Naive thymus-derived CD8-positive, alpha-beta T cell (primary cell): ENCODE measurements around the gene RASA2. TPM values are rescaled to one million over a fixed set of nuclear protein-coding genes. Genes with fewer than 3 reads are reported as not detected.
"Not testable (repeated sequence)": the region's sequence is repeated elsewhere in the genome, so short reads cannot be mapped to it uniquely, and the experiment has no call there.

Experiments
- ATAC-seq, 2 donors: fragments of 150-1000 bp; cut with Tn5 transposase in 1 of 2; sonication (Bioruptor Pico), chemical (Tn5 transposase) in 1 of 2; 1 replicate in 1 of 2; 2 replicates in 1 of 2; pipeline ENCODE4 v1.10.0; 2021; ENCODE audit warnings: mild to moderate bottlenecking in 2 of 2, moderate library complexity in 2 of 2
- POLR2A ChIA-PET: fragments of 350-600 bp; sonication (Branson Sonifier 250); formaldehyde crosslinking; loops from one replicate; lab custom pipeline; 2021; ENCODE audit warnings: antibody characterized with exemption; lab: Charles Lee
- DNase-seq, 10 donors: peaks; one replicate each; pipeline versions ENCODE4 v3.0.0 to v3.0.0-alpha.2; 2020 to 2022
- H3K27ac Mint-ChIP-seq, 10 donors: one replicate each; pipeline ENCODE4 v1.8.0; 2020 to 2022; ENCODE audit warnings: mild to moderate bottlenecking in 10 of 10, mixed read lengths in 10 of 10, moderate library complexity in 4 of 10, inconsistent platforms in 1 of 10
- H3K27me3 Mint-ChIP-seq, 5 donors: one replicate each; pipeline ENCODE4 v1.8.0; 2021 to 2022; ENCODE audit warnings: mixed read lengths in 5 of 5
- H3K36me3 Mint-ChIP-seq, 3 donors: one replicate each; pipeline ENCODE4 v1.8.0; 2020 to 2022; ENCODE audit warnings: mixed read lengths in 3 of 3, mild to moderate bottlenecking in 2 of 3, inconsistent platforms in 1 of 3
- H3K4me1 Mint-ChIP-seq, 4 donors: one replicate each; pipeline ENCODE4 v1.8.0; 2021 to 2022; ENCODE audit warnings: mixed read lengths in 4 of 4
- H3K4me3 Mint-ChIP-seq, 10 donors: one replicate each; pipeline ENCODE4 v1.8.0; 2020 to 2022; ENCODE audit warnings: mild to moderate bottlenecking in 10 of 10, mixed read lengths in 10 of 10, moderate library complexity in 6 of 10, inconsistent platforms in 1 of 10
- H3K9me3 Mint-ChIP-seq, 9 donors: one replicate each; pipeline ENCODE4 v1.8.0; 2020 to 2022; ENCODE audit warnings: mixed read lengths in 9 of 9, mild to moderate bottlenecking in 3 of 9, inconsistent platforms in 1 of 9, moderate library complexity in 1 of 9
- polyA plus RNA-seq, 3 donors: library from polyadenylated mRNA; unstranded; fragments of 300-500 nt; fragmentation: Illumina TruSeq; gene quantifications; one replicate each; pipeline ENCODE4 v1.2.3, GENCODE V29; 2021
- total RNA-seq, 8 experiments: library from RNA in 2 of 8; stranded (reverse) in 2 of 8; gene quantifications; one replicate each; pipeline ENCODE4 v1.2.3 and lab custom pipeline; 2021 to 2026

The RASA2 gene
- total and polyA plus RNA-seq, 5 experiments from 2014 or later = 55.0 to 124 (median 66.8) TPM

- peaks cover 0 to 9% (median 7%) of the 10 kb centered on the region in 3 donors for H3K36me3 Mint-ChIP-seq
- ATAC-seq (no peak), DNase-seq (no peak)
- no peaks in the 10 kb centered on the region for H3K27me3 Mint-ChIP-seq
- H3K4me3 Mint-ChIP-seq = peak overlapping the region in 2 of 10 donors; percentile 74 to 90
- no peaks in the 10 kb centered on the region for H3K9me3 Mint-ChIP-seq
- H3K4me1 Mint-ChIP-seq = peaks cover 23 to 52% (median 49%) of the 10 kb centered on the region in 4 donors
- H3K27ac Mint-ChIP-seq = peak overlapping the region in 5 of 10 donors; percentile 20 to 97 (median 94)
- POLR2A ChIA-PET = interaction anchor here (0.5 to 4.0 kb wide), 3 partner anchors 14 to 68 kb away, joined by 4 to 42 read pairs (median 4); no protein-coding TSS in a partner anchor
Observed at GRCh38 chr3:141484701-141485287, 2.0 kb upstream of the RASA2 start.

DNA sequence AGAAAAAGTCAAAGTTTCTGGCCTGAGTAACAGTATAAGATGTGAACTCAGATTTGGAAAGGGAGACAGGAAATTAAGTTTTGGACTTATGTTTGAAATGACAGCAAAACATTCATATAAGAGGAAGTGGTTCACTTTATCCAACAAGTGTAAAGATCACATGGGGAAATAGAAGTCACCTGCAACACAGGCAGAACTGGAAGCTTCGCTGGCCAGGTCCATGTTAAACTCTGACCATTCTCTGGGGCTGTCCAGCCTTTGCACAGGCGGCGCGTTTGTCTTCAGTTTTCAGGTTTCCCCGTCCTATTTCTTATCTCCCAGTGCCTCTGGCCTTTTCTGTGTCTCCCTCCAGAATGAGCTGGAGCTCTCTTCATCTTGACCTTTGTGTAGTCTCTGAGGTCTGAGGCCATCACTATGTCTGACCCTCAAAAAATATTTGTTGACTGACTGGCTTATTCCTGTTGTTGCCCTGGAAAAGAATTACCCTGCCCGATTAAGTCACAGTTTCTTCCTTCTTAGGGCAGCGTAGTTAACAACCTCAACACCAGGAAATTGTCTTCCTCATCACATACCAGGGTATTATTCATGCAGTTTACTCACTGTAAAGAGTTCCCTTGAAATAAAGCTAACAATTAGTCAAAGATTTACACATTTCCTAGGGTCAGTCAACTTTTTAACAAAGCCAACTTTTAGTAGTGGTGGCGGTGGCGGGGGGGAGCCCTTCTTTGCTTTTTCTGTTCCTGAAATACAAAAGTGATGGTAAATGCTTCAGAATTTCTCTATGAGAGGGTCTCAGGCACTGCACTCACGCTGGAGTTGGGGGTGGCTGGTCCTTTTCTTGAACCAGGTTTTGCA is 959 bp upstream of the RASA2 start:
- ATAC-seq (no peak), DNase-seq (peak in 1 of 10 donors; percentile 32)
- Mint-ChIP-seq H3K36me3 (peaks cover 4 to 17% (median 7%) of the 10 kb centered on the region in 3 donors), H3K27ac (peak overlapping the region; percentile 44 to 97 (median 94)), H3K4me1 (peaks cover 30 to 63% (median 59%) of the 10 kb centered on the region in 4 donors), H3K9me3 (no peaks in the 10 kb centered on the region), H3K27me3 (no peaks in the 10 kb centered on the region), H3K4me3 (peak overlapping the region; percentile 74 to 92 (median 90))
- POLR2A ChIA-PET = interaction anchor here (0.5 to 4.4 kb wide), 12 partner anchors 8 to 375 kb away, joined by 3 to 113 read pairs (median 9); no protein-coding TSS in a partner anchor

DNA sequence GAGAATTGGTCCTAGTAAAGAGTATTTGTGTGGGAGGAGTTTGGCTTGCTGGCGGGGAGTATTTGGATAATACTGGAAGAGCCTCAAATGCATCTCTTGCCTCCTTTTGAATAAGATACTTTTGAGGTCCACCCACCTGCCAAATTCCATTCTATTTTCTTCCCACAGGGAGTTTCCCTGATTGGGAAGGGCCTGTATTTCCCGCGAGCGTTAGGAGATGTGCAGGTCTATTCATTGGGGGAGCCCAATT is 406 bp upstream of the RASA2 start:
- ATAC-seq (no peak), DNase-seq (no peak)
- H3K4me1 Mint-ChIP-seq = peaks cover 34 to 68% (median 65%) of the 10 kb centered on the region in 4 donors
- H3K9me3 Mint-ChIP-seq = no peaks in the 10 kb centered on the region
- H3K4me3 Mint-ChIP-seq = peak overlapping the region; percentile 74 to 92 (median 90)
- no peaks in the 10 kb centered on the region for H3K27me3 Mint-ChIP-seq
- peaks cover 4 to 17% (median 7%) of the 10 kb centered on the region in 3 donors for H3K36me3 Mint-ChIP-seq
- POLR2A ChIA-PET = interaction anchor here (1.1 to 4.4 kb wide), 13 partner anchors 9 to 179 kb away, joined by 3 to 113 read pairs (median 13); no protein-coding TSS in a partner anchor
- H3K27ac Mint-ChIP-seq = peak overlapping the region; percentile 44 to 97 (median 94)

DNA sequence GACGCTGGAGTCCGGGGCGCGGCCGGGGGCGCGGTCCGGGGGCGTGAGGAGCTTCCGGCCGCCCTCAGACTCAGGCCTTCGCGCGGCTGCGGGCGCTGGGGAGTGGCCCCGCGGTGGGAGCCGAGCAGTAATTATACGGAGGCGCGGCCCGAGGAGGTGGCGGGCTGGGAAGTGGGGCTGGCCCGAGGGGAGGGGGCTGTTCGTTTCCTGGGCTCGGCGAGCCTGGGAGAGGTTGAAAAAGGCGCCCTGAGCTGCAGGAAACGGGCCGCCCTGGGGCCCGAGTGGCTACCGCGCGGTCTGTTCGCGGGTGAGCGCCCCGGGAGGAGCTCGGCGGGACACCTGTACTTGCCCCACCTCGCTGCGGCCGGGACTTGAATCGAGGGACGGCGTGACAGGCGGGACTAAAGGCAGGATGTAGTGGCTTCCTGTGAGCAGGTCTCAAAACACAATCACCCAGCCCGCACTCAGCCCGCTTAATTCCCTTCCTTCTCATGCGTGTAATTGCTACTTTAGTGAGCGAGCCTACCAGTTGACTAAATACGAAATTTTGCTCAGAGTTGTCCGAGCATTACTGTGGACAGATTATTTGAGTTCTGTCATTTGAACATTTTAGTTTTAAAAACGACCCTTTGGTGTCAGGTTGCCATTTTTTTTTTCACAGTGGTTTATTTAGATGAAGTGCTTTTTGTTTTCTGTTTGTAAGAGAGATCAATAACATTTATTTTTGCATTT is 860 bp downstream of the RASA2 start:
- ATAC-seq (peak; percentile 68 to 77), DNase-seq (peak; percentile 68 to 94 (median 84))
- H3K27ac Mint-ChIP-seq = peak overlapping the region; percentile 86 to 97 (median 96)
- POLR2A ChIA-PET = interaction anchor here (0.5 to 4.4 kb wide), 33 partner anchors 9 to 389 kb away, joined by 3 to 113 read pairs (median 5); partner anchors contain the start of genes ATP1B3, PXYLP1 and RNF7
- no peaks in the 10 kb centered on the region for H3K9me3 Mint-ChIP-seq
- H3K4me1 Mint-ChIP-seq = peaks cover 37 to 81% (median 77%) of the 10 kb centered on the region in 4 donors
- peaks cover 4 to 20% (median 7%) of the 10 kb centered on the region in 3 donors for H3K36me3 Mint-ChIP-seq
- peak overlapping the region; percentile 86 to 97 (median 92) for H3K4me3 Mint-ChIP-seq
- no peaks in the 10 kb centered on the region for H3K27me3 Mint-ChIP-seq

DNA sequence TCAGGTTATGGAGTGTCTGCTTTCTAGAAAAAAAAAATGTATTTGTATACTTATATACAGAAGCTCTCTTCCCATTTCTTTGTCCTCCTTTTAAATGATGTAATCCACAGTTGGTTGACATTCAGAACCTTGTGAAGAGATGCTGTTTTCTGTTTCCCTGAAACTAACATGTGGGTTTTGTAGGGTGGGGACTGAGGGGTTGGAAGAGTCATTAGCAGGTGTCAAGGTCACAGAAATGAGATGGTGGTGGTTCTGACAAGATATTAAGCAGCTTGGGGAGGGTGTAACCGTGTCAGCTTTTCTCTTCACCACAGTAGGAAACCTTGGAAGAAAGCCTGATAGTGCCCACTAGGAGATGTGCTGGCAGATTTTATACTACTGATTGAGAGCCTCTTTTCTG is 2.4 kb downstream of the RASA2 start:
- Mint-ChIP-seq H3K27me3 (no peaks in the 10 kb centered on the region), H3K4me3 (peak overlapping the region; percentile 53 to 97 (median 82)), H3K4me1 (peaks cover 39 to 89% (median 85%) of the 10 kb centered on the region in 4 donors), H3K27ac (peak overlapping the region; percentile 73 to 95 (median 91)), H3K9me3 (no peaks in the 10 kb centered on the region), H3K36me3 (peaks cover 4 to 24% (median 7%) of the 10 kb centered on the region in 3 donors)
- POLR2A ChIA-PET = interaction anchor here (0.6 to 4.4 kb wide), 4 partner anchors 12 to 47 kb away, joined by 3 to 113 read pairs (median 3); no protein-coding TSS in a partner anchor
- DNase-seq (no peak), ATAC-seq (no peak)

DNA sequence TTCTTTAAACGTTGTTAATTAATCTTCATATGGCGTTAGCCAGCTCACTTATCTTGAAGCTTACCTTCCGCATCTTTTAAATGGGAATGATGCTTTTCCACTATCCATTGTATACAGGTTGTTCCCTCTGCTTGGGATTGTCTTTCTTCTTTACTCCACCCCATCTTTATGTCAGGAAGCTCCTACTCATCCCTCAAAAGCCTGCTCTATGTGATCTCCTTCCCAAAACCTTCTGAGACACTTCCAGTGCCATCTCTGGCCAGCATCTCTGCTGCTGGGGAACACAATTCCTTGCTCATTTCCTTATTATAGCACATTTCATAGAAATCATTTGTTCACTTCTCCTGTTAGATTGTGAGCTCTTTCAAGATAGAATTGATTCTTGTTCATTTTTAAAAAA is 4.3 kb downstream of the RASA2 start:
- no peak for DNase-seq
- Mint-ChIP-seq H3K9me3 (peaks cover 0 to 4% (median 0%) of the 10 kb centered on the region in 9 donors), H3K27ac (peak overlapping the region; percentile 58 to 95 (median 88)), H3K27me3 (no peaks in the 10 kb centered on the region), H3K4me1 (peaks cover 42 to 90% (median 87%) of the 10 kb centered on the region in 4 donors), H3K36me3 (peaks cover 7 to 40% (median 11%) of the 10 kb centered on the region in 3 donors), H3K4me3 (peak overlapping the region; percentile 42 to 95 (median 78))
- POLR2A ChIA-PET = interaction anchor here (0.6 to 1.4 kb wide), 4 partner anchors 15 to 64 kb away, joined by 3 to 5 read pairs (median 3); no protein-coding TSS in a partner anchor
- ATAC-seq = no peak

- ATAC-seq = no peak
- peak overlapping the region; percentile 3 to 93 (median 82) for H3K27ac Mint-ChIP-seq
- POLR2A ChIA-PET = interaction anchor here (1.4 kb wide), 1 partner anchor 63 kb away, joined by 3 read pairs; no protein-coding TSS in a partner anchor
- H3K9me3 Mint-ChIP-seq = peaks cover 0 to 4% (median 0%) of the 10 kb centered on the region in 9 donors
- H3K4me3 Mint-ChIP-seq = peak overlapping the region in 9 of 10 donors; percentile 46 to 95 (median 68)
- DNase-seq = no peak
- no peaks in the 10 kb centered on the region for H3K27me3 Mint-ChIP-seq
- peaks cover 11 to 43% (median 15%) of the 10 kb centered on the region in 3 donors for H3K36me3 Mint-ChIP-seq
- peaks cover 39 to 91% (median 85%) of the 10 kb centered on the region in 4 donors for H3K4me1 Mint-ChIP-seq
Observed at GRCh38 chr3:141491929-141492328, 5.1 kb downstream of the RASA2 start.

- DNase-seq (peak in 3 of 10 donors; percentile 36 to 58 (median 46)), ATAC-seq (peak; percentile 76 to 90)
- Mint-ChIP-seq H3K9me3 (peaks cover 0 to 4% (median 0%) of the 10 kb centered on the region in 9 donors), H3K4me1 (peaks cover 39 to 95% (median 87%) of the 10 kb centered on the region in 4 donors), H3K27ac (peak overlapping the region; percentile 58 to 93 (median 80)), H3K36me3 (peaks cover 7 to 43% (median 15%) of the 10 kb centered on the region in 3 donors), H3K4me3 (peak overlapping the region; percentile 6 to 90 (median 41)), H3K27me3 (no peaks in the 10 kb centered on the region)
- POLR2A ChIA-PET = interaction anchor here (1.2 kb wide), 1 partner anchor 261 kb away, joined by 3 read pairs; the partner anchor contains the start of gene PXYLP1
Observed at GRCh38 chr3:141493184-141493583, 6.4 kb downstream of the RASA2 start.

- not testable (repeated sequence) for H3K9me3 Mint-ChIP-seq, ATAC-seq, DNase-seq, H3K27me3 Mint-ChIP-seq
- H3K36me3 Mint-ChIP-seq = peaks cover 4 to 25% (median 10%) of the 10 kb centered on the region in 3 donors
- H3K4me1 Mint-ChIP-seq = peaks cover 33 to 83% (median 70%) of the 10 kb centered on the region in 4 donors
- POLR2A ChIA-PET = interaction anchor here (0.7 to 7.3 kb wide), 4 partner anchors 10 to 280 kb away, joined by 3 to 113 read pairs (median 4); partner anchors contain the start of gene RASA2
- peak overlapping the region in 7 of 10 donors; percentile 33 to 97 (median 95) for H3K27ac Mint-ChIP-seq
- H3K4me3 Mint-ChIP-seq = peak overlapping the region in 4 of 10 donors; percentile 3 to 87 (median 42)
Observed at GRCh38 chr3:141497589-141497988, 10.8 kb downstream of the RASA2 start.

DNA sequence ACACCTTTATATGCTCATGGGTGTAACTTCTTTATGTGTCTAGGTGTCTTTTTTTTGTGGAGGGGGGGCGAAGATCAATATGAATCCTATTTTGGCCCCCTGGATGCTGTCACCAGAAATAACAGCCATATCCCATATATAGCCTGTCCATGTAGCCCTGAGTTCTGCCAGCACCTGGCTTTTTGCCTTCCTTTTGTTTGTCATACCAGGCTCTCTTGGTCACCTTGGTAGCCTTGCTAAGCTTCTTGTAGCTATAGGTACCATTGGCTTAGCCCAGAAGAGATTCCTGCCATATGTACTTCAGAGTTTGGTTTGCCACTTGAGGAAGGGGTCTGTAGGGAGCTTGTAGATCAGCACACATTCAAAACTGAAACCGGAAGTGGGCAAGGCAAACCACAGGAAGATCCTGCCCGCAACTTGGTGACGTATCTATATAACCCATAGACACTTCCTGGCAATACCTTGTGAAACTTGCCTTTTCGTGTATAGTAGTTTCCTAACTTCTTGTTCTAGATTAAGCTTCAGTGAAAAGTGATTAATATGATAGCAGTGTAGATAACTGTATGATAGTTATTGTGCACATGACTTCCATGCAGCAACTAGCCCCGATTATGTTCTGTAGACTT is 11.9 kb downstream of the RASA2 start:
- Mint-ChIP-seq H3K4me3 (peak overlapping the region; percentile 68 to 87 (median 80)), H3K27me3 (no peaks in the 10 kb centered on the region), H3K9me3 (peaks cover 0 to 4% (median 0%) of the 10 kb centered on the region in 9 donors), H3K36me3 (peaks cover 4 to 23% (median 13%) of the 10 kb centered on the region in 3 donors), H3K27ac (peak overlapping the region in 5 of 10 donors; percentile 95 to 98 (median 97)), H3K4me1 (peaks cover 29 to 73% (median 59%) of the 10 kb centered on the region in 4 donors)
- POLR2A ChIA-PET = interaction anchor here (0.7 to 7.3 kb wide), 10 partner anchors 11 to 54 kb away, joined by 3 to 113 read pairs (median 4); partner anchors contain the start of gene RASA2
- DNase-seq = peak; percentile 57 to 96 (median 90)
- ATAC-seq = peak; percentile 85 to 93

- ATAC-seq (peak; percentile 33 to 47), DNase-seq (no peak)
- peak overlapping the region; percentile 68 to 87 (median 80) for H3K4me3 Mint-ChIP-seq
- POLR2A ChIA-PET = interaction anchor here (0.7 to 7.3 kb wide), 8 partner anchors 12 to 53 kb away, joined by 3 to 113 read pairs (median 4); partner anchors contain the start of gene RASA2
- peak overlapping the region in 5 of 10 donors; percentile 95 to 98 (median 97) for H3K27ac Mint-ChIP-seq
- H3K4me1 Mint-ChIP-seq = peaks cover 26 to 67% (median 53%) of the 10 kb centered on the region in 4 donors
- peaks cover 4 to 21% (median 13%) of the 10 kb centered on the region in 3 donors for H3K36me3 Mint-ChIP-seq
- peaks cover 0 to 4% (median 0%) of the 10 kb centered on the region in 9 donors for H3K9me3 Mint-ChIP-seq
- no peaks in the 10 kb centered on the region for H3K27me3 Mint-ChIP-seq
Observed at GRCh38 chr3:141499284-141499683, 12.5 kb downstream of the RASA2 start.
